ENCODE results near the gene TBPL1. TPM values are rescaled to one million over a fixed set of nuclear protein-coding genes. Genes with fewer than 3 reads are reported as not detected.
A peak's percentile ranks its signal among the peaks of the same experiment; 100 is the strongest.

TBPL1 gene
- total and polyA plus RNA-seq, 2 of the 13 experiments (the other 11 are each of a cell fraction or from before 2014, with no cell fraction given) = 25.3 to 39.3 TPM

DNA sequence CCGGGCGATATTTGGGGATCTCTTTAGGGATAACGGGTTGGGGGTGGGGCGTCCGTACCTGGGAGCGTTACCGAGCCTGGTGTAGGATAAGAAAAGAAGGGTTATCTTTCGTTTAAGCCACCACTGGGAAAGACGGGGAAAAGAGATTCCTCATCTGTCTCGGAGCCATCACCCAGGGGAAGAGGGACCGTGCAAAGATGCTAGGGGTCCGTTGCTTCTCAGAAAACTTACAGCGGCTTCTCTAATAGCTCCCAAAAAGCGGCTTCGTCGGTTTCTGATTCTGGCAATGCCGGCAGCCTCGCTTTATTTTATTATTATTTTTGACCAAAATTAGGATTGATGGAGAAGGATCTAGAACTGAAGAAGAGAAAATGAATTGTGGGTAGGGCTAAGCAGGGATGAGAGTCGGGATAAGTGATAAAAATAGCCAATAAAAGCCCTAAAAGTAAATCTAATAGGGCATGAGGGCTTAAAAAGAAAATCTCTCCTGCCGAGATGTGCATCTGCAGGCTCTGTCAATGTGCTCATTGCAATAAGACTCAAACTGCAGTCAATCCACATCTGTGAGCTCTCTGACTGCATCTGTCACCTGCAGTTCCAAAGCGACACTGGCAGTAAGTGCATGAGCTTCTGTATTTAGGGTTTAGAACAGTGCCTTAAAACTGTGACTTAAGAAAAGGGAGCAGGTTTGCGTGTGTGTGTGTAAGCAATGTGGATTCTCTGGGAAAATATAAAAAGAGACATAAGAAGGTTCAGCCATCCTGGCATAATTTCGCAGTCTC is 801 bp downstream of the TBPL1 start:
- peak overlapping the region; percentile 89 for H3K4me2 ChIP-seq (ENCODE audit: low read depth, low read length)
- intact Hi-C loops (cut with micrococcal nuclease; ENCODE audit: unreplicated experiment) = loop anchor here (5.0 kb wide), 2 partner anchors 243 to 1442 kb away; partner anchors contain the start of gene STX7
- ATAC-seq (peak; percentile 0; the same call in 2 of the 3 replicates), DNase-seq (ENCODE audit: low spot score) (no peak), FAIRE-seq (no peak)
- in situ Hi-C loops (cut with HindIII; ENCODE audit: extremely low pct_ligation_motif_present, low pct_unique_long_range_greater_than_20kb) = no loop called here
- no peaks in the 10 kb centered on the region for H3K9me3 ChIP-seq (ENCODE audit: low read length)
- ChIA-PET POLR2A (interaction anchor here (0.7 to 0.9 kb wide), 2 partner anchors 9 to 10 kb away, joined by 3 read pairs; no protein-coding TSS in a partner anchor), CTCF (ENCODE audit: low intra/inter-chr PET ratio, low total read pairs) (no interaction called here)
- peak overlapping the region; percentile 72 for H3K9ac ChIP-seq (ENCODE audit: insufficient read depth, low read depth, low read length)
- H3K4me1 ChIP-seq (ENCODE audit: insufficient read depth, low read length) = peaks cover 24% of the 10 kb centered on the region
- H4K20me1 ChIP-seq (ENCODE audit: insufficient read depth, low read length) = no peaks in the 10 kb centered on the region
- no peaks in the 10 kb centered on the region for H3K36me3 ChIP-seq (replicated peaks in 1 of 2; ENCODE audit: control insufficient read depth in 1 of 2, insufficient read depth in 2 of 2, low read length in 2 of 2)
- H3K27ac ChIP-seq (ENCODE audit: extremely low read length, insufficient read depth, low read length) = peak overlapping the region; percentile 56
- H3K27me3 ChIP-seq (ENCODE audit: control insufficient read depth in 1 of 2, insufficient read depth in 2 of 2, low read length in 2 of 2) = no peaks in the 10 kb centered on the region; a peak in 1 of 5 replicates
- H3K79me2 ChIP-seq (ENCODE audit: insufficient read depth, low read length) = peaks cover 43% of the 10 kb centered on the region
- WGBS (ENCODE audit: low lambda C conversion rate) = 7% methylated on average over 23 of the region's 23 CpGs
- TF ChIP-seq ZNF615 (CRISPR knock-in tag; IDR thresholded peaks at IDR 0.05; ENCODE audit: borderline replicate concordance) = 0 out of 2 replicates have a peak, but pooled peaks have one; percentile 8
- TF ChIP-seq TGIF2 (CRISPR knock-in tag; IDR thresholded peaks at IDR 0.05) = 0 out of 2 replicates have a peak, but pooled peaks have one; percentile 19
- TF ChIP-seq ZNF552 (CRISPR knock-in tag; IDR thresholded peaks at IDR 0.05; ENCODE audit: borderline replicate concordance) = no peak
- TF ChIP-seq, protein P1, sequence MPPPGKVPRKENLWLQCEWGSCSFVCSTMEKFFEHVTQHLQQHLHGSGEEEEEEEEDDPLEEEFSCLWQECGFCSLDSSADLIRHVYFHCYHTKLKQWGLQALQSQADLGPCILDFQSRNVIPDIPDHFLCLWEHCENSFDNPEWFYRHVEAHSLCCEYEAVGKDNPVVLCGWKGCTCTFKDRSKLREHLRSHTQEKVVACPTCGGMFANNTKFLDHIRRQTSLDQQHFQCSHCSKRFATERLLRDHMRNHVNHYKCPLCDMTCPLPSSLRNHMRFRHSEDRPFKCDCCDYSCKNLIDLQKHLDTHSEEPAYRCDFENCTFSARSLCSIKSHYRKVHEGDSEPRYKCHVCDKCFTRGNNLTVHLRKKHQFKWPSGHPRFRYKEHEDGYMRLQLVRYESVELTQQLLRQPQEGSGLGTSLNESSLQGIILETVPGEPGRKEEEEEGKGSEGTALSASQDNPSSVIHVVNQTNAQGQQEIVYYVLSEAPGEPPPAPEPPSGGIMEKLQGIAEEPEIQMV (CRISPR knock-in tag; IDR thresholded peaks at IDR 0.05; ENCODE audit: low read depth) = 0 out of 2 replicates have a peak, but pooled peaks have one; percentile 6
- peak; percentile 9; the same call in 1 of the 2 replicates for TF ChIP-seq GFI1 (CRISPR knock-in tag; IDR thresholded peaks at IDR 0.05; ENCODE audit: borderline replicate concordance)
- peak; percentile 25; the same call in 1 of the 2 replicates for TF ChIP-seq PHF21A (CRISPR knock-in tag; IDR thresholded peaks at IDR 0.05)
- BruUV-seq (replicated peaks) = no TSS peak
- H3K4me3 ChIP-seq (replicated peaks in 1 of 3; ENCODE audit: insufficient read depth in 1 of 3, low read depth in 2 of 3, low read length in 3 of 3) = peak overlapping the region; percentile 79 to 89 (median 83)
- H2AFZ ChIP-seq (ENCODE audit: low read length) = no peak overlapping the region
